ENCODE data around the gene CLCN2. TPM values are rescaled to one million over a fixed set of nuclear protein-coding genes. Genes with fewer than 3 reads are reported as not detected.

The CLCN2 gene
- total and polyA plus RNA-seq, 2 of the 8 experiments (the other 6 are each of a cell fraction or from before 2014, with no cell fraction given) = 13.7 to 16.1 TPM

DNA sequence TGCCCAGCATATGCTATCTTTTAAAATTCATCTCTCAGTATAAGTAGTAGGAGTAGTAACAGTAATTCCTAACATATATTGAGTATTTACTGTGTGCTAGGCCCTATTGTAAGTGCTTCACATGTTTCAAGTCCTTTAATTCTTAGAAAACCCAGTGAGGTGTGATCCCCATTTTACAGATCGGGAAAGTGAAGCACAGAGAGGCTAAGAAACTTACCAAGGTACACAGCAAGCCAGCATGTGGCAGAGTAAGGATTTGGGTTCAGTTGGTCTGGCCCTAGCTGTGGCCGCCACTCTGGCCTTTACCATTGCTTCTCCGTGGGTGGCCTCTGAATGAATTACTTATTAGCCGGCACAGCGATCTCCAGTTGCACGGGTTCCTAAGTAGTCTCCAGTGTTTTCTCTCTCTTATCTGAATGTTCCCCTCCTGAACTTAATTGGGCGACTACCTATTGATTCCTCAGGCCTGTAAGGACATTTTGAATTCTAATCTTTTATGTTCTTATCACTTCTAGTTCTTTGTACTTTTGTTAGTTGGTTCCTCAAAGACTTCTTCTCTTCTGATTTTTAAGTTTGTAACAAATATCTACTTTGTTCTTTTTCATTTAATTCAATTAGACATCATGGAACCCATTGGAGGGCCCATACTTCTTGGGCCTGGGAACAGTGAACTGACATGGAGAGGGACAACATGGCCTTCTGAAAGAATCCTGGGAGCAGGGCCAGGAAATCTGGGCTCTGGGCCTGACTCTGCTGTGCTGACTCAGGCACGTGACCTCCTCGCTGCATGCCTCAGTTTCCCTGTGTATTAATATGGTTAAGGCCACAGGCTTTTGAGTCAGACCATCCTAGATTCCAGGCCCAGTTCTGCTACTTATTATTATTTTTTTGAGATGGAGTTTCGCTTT, 11.6 kb downstream of the CLCN2 start:
- H3K23ac ChIP-seq (ENCODE audit: insufficient read length) = no peak overlapping the region
- H3K9ac ChIP-seq (replicated peaks in 1 of 4; ENCODE audit: extremely low read depth in 1 of 4, low read depth in 3 of 4, low read length in 3 of 4) = no peak overlapping the region
- no peak overlapping the region for H2BK5ac ChIP-seq (ENCODE audit: low read depth, low read length)
- no peak overlapping the region for H3K4ac ChIP-seq (replicated peaks; ENCODE audit: insufficient read length, low read depth, low read length)
- FAIRE-seq (no peak), DNase-seq (ENCODE audit: low read depth in 1 of 2, low spot score in 2 of 2) (no peak)
- H3K4me3 ChIP-seq (ENCODE audit: extremely low read depth in 1 of 4, insufficient read depth in 2 of 4, low read depth in 3 of 4, low read length in 4 of 4) = no peak overlapping the region
- no peaks in the 10 kb centered on the region; the same call in 1 of the 2 replicates for H3K79me1 ChIP-seq (ENCODE audit: low read depth, low read length)
- no peak for TF ChIP-seq MAX (IDR thresholded peaks at IDR 0.05)
- TF ChIP-seq PHF8 (conservative IDR thresholded peaks at IDR 0.05; ENCODE audit: low read depth, low read length) = no peak
- TF ChIP-seq KDM4A (IDR thresholded peaks at IDR 0.05; ENCODE audit: low read depth, low read length, severe bottlenecking) = no peak
- no peak for TF ChIP-seq SP4 (IDR thresholded peaks at IDR 0.05; ENCODE audit: low read length)
- no peak for TF ChIP-seq SIX5 (IDR thresholded peaks at IDR 0.05; ENCODE audit: low read depth, low read length)
- TF ChIP-seq SRF (IDR thresholded peaks at IDR 0.05; ENCODE audit: low read depth, low read length) = no peak
- H3K27ac ChIP-seq (ENCODE audit: low read depth, low read length) = no peak overlapping the region
- no peak overlapping the region for H2AK5ac ChIP-seq (ENCODE audit: low read depth, low read length)
- no peak overlapping the region for H3K18ac ChIP-seq (ENCODE audit: extremely low read depth, low read length)
- H3K23me2 ChIP-seq (ENCODE audit: low read depth, low read length) = no peaks in the 10 kb centered on the region
- peaks cover 4 to 18% (median 10%) of the 10 kb centered on the region in 4 experiments; a peak in 7 of 8 replicates for H3K36me3 ChIP-seq (ENCODE audit: control insufficient read depth in 2 of 4, insufficient read depth in 4 of 4, low read length in 3 of 4)
- no peak overlapping the region for H3K14ac ChIP-seq (ENCODE audit: insufficient read length)
- H4K20me1 ChIP-seq (replicated peaks in 1 of 2; ENCODE audit: control insufficient read depth in 1 of 2, insufficient read depth in 2 of 2, low read length in 2 of 2) = peaks cover 0 to 14% of the 10 kb centered on the region in 2 experiments
- H3K79me2 ChIP-seq (ENCODE audit: control insufficient read depth in 1 of 2, insufficient read depth in 2 of 2, low read length in 2 of 2) = no peaks in the 10 kb centered on the region
- no peak overlapping the region for H2AFZ ChIP-seq (ENCODE audit: low read length)
- H4K91ac ChIP-seq (replicated peaks; ENCODE audit: insufficient read length, low read length) = no peak overlapping the region
- ChIA-PET POLR2A (ENCODE audit: partially characterized antibody) (interaction anchor here (1.3 to 3.2 kb wide), 4 partner anchors 9 to 26 kb away, joined by 4 to 23 read pairs (median 5); partner anchors contain the start of gene FAM131A), CTCF (ENCODE audit: partially characterized antibody) (interaction anchor here (1.2 to 6.8 kb wide), 5 partner anchors 6 to 191 kb away, joined by 3 to 49 read pairs (median 4); partner anchors contain the start of gene CHRD)
- H2BK12ac ChIP-seq (ENCODE audit: low read depth, low read length) = no peak overlapping the region
- H2BK20ac ChIP-seq (ENCODE audit: low read length) = no peak overlapping the region
- H4K5ac ChIP-seq (ENCODE audit: insufficient read length, low read depth, low read length) = no peak overlapping the region
- no peaks in the 10 kb centered on the region for H3K27me3 ChIP-seq (replicated peaks in 1 of 4; ENCODE audit: control insufficient read depth in 3 of 4, extremely low read depth in 1 of 4, insufficient read depth in 3 of 4, low read length in 3 of 4)
- no peaks in the 10 kb centered on the region for H3K9me3 ChIP-seq (ENCODE audit: insufficient read depth in 2 of 2, low read depth in 1 of 2, low read length in 1 of 2)
- no peak overlapping the region for H2BK120ac ChIP-seq (replicated peaks; ENCODE audit: low read depth, low read length)
- no peak overlapping the region for H3K56ac ChIP-seq (replicated peaks; ENCODE audit: insufficient read length, low read depth, low read length)
- no peak overlapping the region for H3K4me2 ChIP-seq (ENCODE audit: insufficient read depth in 1 of 2, low read depth in 2 of 2, low read length in 2 of 2)
- WGBS, 2 experiments (ENCODE audit: extremely low coverage in 1 of 2, insufficient coverage in 1 of 2, insufficient read length in 1 of 2, insufficient replicate concordance in 2 of 2, low coverage in 1 of 2, low lambda C conversion rate in 2 of 2, missing lambda C conversion rate in 1 of 2) = 92% methylated on average over 10 of the region's 10 CpGs; no CpG with 5 or more reads in 1 of the 2 experiments
- peaks cover 0 to 10% (median 8%) of the 10 kb centered on the region in 4 experiments; a peak in 6 of 7 replicates for H3K4me1 ChIP-seq (replicated peaks in 1 of 4; ENCODE audit: control insufficient read depth in 3 of 4, insufficient read depth in 4 of 4, low read length in 3 of 4)
- H4K8ac ChIP-seq (ENCODE audit: extremely low read depth, insufficient read depth, low read length) = no peak overlapping the region
- no peak overlapping the region for H2BK15ac ChIP-seq (ENCODE audit: low read length)
